Naive thymus-derived CD8-positive, alpha-beta T cell (primary cell): ENCODE measurements around the gene ANKRD53. TPM values are rescaled to one million over a fixed set of nuclear protein-coding genes. Genes with fewer than 3 reads are reported as not detected.
A peak's percentile ranks its signal among the peaks of the same experiment; 100 is the strongest.

Source experiments
- ATAC-seq, 2 donors: fragments of 150-1000 bp; cut with Tn5 transposase in 1 of 2; sonication (Bioruptor Pico), chemical (Tn5 transposase) in 1 of 2; 1 replicate in 1 of 2; 2 replicates in 1 of 2; pipeline ENCODE4 v1.10.0; 2021; ENCODE audit warnings: mild to moderate bottlenecking in 2 of 2, moderate library complexity in 2 of 2
- POLR2A ChIA-PET: fragments of 350-600 bp; sonication (Branson Sonifier 250); formaldehyde crosslinking; loops from one replicate; lab custom pipeline; 2021; ENCODE audit warnings: antibody characterized with exemption; lab: Charles Lee
- DNase-seq, 10 donors: peaks; one replicate each; pipeline versions ENCODE4 v3.0.0 to v3.0.0-alpha.2; 2020 to 2022
- H3K27ac Mint-ChIP-seq, 10 donors: one replicate each; pipeline ENCODE4 v1.8.0; 2020 to 2022; ENCODE audit warnings: mild to moderate bottlenecking in 10 of 10, mixed read lengths in 10 of 10, moderate library complexity in 4 of 10, inconsistent platforms in 1 of 10
- H3K27me3 Mint-ChIP-seq, 5 donors: one replicate each; pipeline ENCODE4 v1.8.0; 2021 to 2022; ENCODE audit warnings: mixed read lengths in 5 of 5
- H3K36me3 Mint-ChIP-seq, 3 donors: one replicate each; pipeline ENCODE4 v1.8.0; 2020 to 2022; ENCODE audit warnings: mixed read lengths in 3 of 3, mild to moderate bottlenecking in 2 of 3, inconsistent platforms in 1 of 3
- H3K4me1 Mint-ChIP-seq, 4 donors: one replicate each; pipeline ENCODE4 v1.8.0; 2021 to 2022; ENCODE audit warnings: mixed read lengths in 4 of 4
- H3K4me3 Mint-ChIP-seq, 10 donors: one replicate each; pipeline ENCODE4 v1.8.0; 2020 to 2022; ENCODE audit warnings: mild to moderate bottlenecking in 10 of 10, mixed read lengths in 10 of 10, moderate library complexity in 6 of 10, inconsistent platforms in 1 of 10
- H3K9me3 Mint-ChIP-seq, 9 donors: one replicate each; pipeline ENCODE4 v1.8.0; 2020 to 2022; ENCODE audit warnings: mixed read lengths in 9 of 9, mild to moderate bottlenecking in 3 of 9, inconsistent platforms in 1 of 9, moderate library complexity in 1 of 9
- polyA plus RNA-seq, 3 donors: library from polyadenylated mRNA; unstranded; fragments of 300-500 nt; fragmentation: Illumina TruSeq; gene quantifications; one replicate each; pipeline ENCODE4 v1.2.3, GENCODE V29; 2021
- total RNA-seq, 8 experiments: library from RNA in 2 of 8; stranded (reverse) in 2 of 8; gene quantifications; one replicate each; pipeline ENCODE4 v1.2.3 and lab custom pipeline; 2021 to 2026

The ANKRD53 gene
- total and polyA plus RNA-seq, 5 experiments from 2014 or later = 1.3 to 1.6 TPM; not detected in 3

DNA sequence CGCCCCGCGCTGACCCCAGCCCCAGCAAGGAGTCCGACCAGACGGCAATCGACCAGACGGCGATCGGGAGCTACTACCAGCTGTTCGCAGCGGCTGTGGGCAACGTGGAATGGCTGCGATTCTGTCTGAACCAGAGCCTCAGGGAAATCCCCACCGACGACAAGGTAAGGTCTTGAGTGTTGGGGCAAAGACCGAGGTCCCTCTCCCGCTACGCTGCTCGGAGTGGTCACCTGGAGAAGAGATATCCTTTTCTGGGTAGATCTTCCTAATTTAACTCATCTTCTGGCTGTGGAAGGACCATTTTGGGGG lies 704 bp downstream of the ANKRD53 start:
- peak overlapping the region in 5 of 10 donors; percentile 29 to 75 (median 70) for H3K27ac Mint-ChIP-seq
- peaks cover 0 to 4% (median 0%) of the 10 kb centered on the region in 5 donors for H3K27me3 Mint-ChIP-seq
- ATAC-seq = peak; percentile 3 to 7
- POLR2A ChIA-PET = interaction anchor here (1.4 to 2.0 kb wide), 3 partner anchors 15 to 89 kb away, joined by 3 to 9 read pairs (median 6); partner anchors contain the start of gene NAGK
- peak overlapping the region; percentile 45 to 88 (median 67) for H3K4me3 Mint-ChIP-seq
- peaks cover 9 to 25% (median 19%) of the 10 kb centered on the region in 4 donors for H3K4me1 Mint-ChIP-seq
- DNase-seq = peak in 1 of 10 donors; percentile 17
- H3K9me3 Mint-ChIP-seq = no peaks in the 10 kb centered on the region
- no peaks in the 10 kb centered on the region for H3K36me3 Mint-ChIP-seq

DNA sequence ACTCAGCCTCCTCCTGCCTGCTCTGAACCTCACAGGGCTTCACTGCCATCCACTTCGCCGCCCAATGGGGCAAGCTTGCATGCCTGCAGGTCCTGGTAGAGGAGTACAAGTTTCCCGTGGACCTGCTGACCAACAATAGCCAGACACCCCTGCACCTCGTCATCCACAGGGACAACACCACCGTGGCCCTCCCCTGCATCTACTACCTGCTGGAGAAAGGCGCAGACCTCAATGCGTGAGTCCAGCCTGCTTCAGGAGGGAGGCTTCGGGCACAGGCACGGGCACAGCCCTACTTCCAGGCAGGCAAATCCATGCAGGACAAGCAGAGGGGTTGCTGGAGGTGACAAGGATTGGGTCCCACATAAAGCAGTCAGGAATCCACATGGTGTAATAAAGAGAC lies 1.2 kb downstream of the ANKRD53 start:
- POLR2A ChIA-PET = interaction anchor here (0.7 to 2.0 kb wide), 4 partner anchors 14 to 595 kb away, joined by 3 to 9 read pairs (median 5); partner anchors contain the start of gene NAGK
- peaks cover 13 to 29% (median 24%) of the 10 kb centered on the region in 4 donors for H3K4me1 Mint-ChIP-seq
- DNase-seq (no peak), ATAC-seq (no peak)
- no peak overlapping the region for H3K27ac Mint-ChIP-seq
- peaks cover 0 to 2% (median 0%) of the 10 kb centered on the region in 3 donors for H3K36me3 Mint-ChIP-seq
- H3K27me3 Mint-ChIP-seq = peaks cover 0 to 1% (median 0%) of the 10 kb centered on the region in 5 donors
- H3K9me3 Mint-ChIP-seq = no peaks in the 10 kb centered on the region
- H3K4me3 Mint-ChIP-seq = peak overlapping the region; percentile 45 to 88 (median 67)

DNA sequence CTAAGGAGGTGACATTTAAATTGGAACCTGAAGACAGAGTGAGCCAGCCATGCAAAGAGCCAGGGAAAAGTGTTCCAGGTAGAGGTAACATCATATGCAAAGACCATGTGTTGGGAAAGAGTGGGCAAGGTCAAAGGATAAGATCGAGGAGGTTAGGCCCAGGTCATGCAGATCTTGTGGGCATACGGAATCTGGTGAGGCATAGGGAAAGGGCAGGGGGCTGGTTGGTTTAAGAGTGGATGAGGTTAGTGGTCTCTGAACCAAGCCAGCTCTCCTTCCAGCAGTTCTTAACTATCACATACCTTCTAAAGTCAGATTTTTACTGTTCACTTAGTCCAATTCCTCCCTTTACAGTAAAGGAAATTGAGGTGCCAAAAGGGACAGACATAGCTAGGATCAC lies 3.0 kb downstream of the ANKRD53 start:
- no peaks in the 10 kb centered on the region for H3K9me3 Mint-ChIP-seq
- H3K36me3 Mint-ChIP-seq = peaks cover 0 to 9% (median 0%) of the 10 kb centered on the region in 3 donors
- POLR2A ChIA-PET = no interaction called here
- no peak for DNase-seq
- no peak overlapping the region for H3K27ac Mint-ChIP-seq
- no peak overlapping the region for H3K4me3 Mint-ChIP-seq
- H3K27me3 Mint-ChIP-seq = no peaks in the 10 kb centered on the region
- no peak for ATAC-seq
- H3K4me1 Mint-ChIP-seq = peaks cover 18 to 41% (median 32%) of the 10 kb centered on the region in 4 donors

DNA sequence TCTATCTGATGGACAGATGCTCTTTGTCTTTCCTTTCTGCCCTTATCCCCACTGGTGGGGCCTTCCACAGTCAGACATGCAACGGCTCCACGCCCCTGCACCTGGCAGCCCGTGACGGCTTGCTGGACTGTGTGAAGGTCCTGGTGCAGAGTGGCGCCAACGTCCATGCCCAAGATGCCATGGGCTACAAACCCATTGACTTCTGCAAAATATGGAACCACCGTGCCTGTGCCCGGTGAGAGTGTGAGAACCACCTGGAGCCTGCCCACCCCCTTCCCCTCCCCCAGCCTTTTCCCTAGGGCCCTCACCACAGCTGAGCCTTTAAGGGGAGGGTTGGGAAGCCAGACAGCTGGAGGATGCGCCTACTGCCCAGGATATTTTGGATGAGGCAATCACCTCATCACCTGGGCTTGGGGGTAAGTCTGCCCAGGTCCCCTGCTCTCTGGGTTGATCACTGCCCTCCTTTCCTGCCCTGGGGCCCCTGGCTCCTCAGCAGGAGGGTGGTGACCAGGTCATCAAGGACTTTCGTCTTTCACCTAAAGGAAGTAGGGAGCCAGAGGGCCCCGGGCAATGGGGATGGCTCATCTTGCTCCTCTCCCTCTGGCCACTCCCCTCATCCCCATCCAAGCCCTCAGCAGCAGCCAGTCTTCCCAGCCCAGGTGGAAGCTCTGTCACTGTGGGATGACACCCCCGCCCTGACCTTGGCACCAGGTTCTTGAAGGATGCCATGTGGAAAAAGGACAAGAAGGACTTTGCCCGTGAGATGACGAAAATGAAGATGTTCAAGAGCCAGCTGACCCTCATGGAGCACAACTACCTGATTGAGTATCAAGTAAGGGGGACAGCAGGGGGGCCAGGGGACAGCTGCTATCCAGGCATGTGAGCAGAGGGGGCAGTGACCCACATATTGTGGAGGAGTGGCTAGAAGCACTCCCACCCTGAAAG lies 3.7 kb downstream of the ANKRD53 start:
- H3K4me3 Mint-ChIP-seq = no peak overlapping the region
- H3K4me1 Mint-ChIP-seq = peaks cover 16 to 36% (median 26%) of the 10 kb centered on the region in 4 donors
- H3K36me3 Mint-ChIP-seq = peaks cover 0 to 15% (median 0%) of the 10 kb centered on the region in 3 donors
- H3K9me3 Mint-ChIP-seq = no peaks in the 10 kb centered on the region
- DNase-seq (no peak), ATAC-seq (no peak)
- no peaks in the 10 kb centered on the region for H3K27me3 Mint-ChIP-seq
- H3K27ac Mint-ChIP-seq = peak overlapping the region in 1 of 10 donors; percentile 17
- POLR2A ChIA-PET = interaction anchor here (0.6 kb wide), 2 partner anchors 15 to 688 kb away, joined by 3 read pairs; partner anchors contain the start of gene SNRPG

DNA sequence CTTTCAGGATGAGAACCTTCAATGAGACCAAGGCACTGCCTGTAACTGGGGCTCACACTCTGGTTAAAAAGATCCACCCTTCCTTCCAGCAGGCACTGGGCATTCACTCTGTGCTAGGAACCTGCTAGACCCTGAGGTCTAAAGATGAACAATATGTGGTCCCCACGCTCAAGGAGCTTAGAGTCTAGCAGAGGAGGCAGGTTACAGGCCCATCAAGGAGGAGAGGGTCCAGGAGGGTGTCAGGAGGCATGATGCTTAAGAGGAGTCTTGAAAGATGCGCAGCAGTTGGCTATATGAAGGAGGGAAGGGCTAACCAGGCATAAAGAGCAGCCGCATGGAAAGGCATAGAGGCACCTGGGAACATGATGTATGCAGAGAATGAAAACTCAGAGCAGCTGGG lies 4.5 kb downstream of the ANKRD53 start:
- H3K27ac Mint-ChIP-seq = peak overlapping the region in 3 of 10 donors; percentile 41 to 72 (median 57)
- H3K36me3 Mint-ChIP-seq = peaks cover 0 to 23% (median 0%) of the 10 kb centered on the region in 3 donors
- H3K4me1 Mint-ChIP-seq = peaks cover 12 to 29% (median 18%) of the 10 kb centered on the region in 4 donors
- no peaks in the 10 kb centered on the region for H3K9me3 Mint-ChIP-seq
- DNase-seq (no peak), ATAC-seq (no peak)
- POLR2A ChIA-PET = interaction anchor here (0.6 to 1.0 kb wide), 4 partner anchors 14 to 689 kb away, joined by 3 to 4 read pairs (median 3); partner anchors contain the start of genes NAGK and SNRPG
- no peaks in the 10 kb centered on the region for H3K27me3 Mint-ChIP-seq
- no peak overlapping the region for H3K4me3 Mint-ChIP-seq

DNA sequence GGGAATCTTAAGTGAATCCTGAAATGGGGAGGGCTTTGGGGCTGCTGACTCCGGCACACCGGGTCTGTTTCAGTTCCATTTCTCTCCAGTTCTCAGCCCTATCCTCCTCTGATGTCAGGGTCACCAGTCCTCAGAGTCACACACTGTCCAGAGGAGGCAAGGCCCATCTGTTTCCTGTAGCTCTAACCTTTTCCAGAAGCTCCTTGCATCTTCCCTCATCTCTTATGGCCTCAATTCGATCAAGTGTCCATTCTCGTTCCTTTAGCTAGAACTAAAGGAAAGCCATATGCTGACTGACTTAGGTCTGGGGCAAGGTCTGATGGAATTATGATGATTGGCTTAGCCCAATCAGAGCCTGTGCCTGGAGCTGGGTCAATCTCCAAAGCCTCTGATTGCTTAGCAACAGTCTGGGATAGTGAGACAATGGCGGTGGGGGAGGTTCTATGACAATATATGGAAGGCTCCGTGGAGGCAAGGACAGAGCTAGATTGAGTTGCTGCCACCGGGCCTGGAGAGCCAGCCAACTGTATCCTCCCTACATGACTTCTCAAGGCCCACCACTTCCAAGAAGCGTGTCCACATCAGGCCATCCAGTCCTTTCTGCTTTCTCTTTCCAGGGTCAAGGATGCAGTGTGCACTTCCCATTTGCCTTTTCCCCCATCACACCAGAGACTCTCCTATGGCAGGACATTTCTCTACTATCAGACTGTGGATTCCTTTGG lies 5.2 kb downstream of the ANKRD53 start:
- POLR2A ChIA-PET = interaction anchor here (0.6 to 1.6 kb wide), 7 partner anchors 10 to 1184 kb away, joined by 3 to 4 read pairs (median 4); partner anchors contain the start of gene NAGK
- peaks cover 0 to 30% (median 2%) of the 10 kb centered on the region in 3 donors for H3K36me3 Mint-ChIP-seq
- no peak for DNase-seq
- no peak for ATAC-seq
- no peaks in the 10 kb centered on the region for H3K27me3 Mint-ChIP-seq
- H3K4me3 Mint-ChIP-seq = no peak overlapping the region
- peaks cover 9 to 26% (median 14%) of the 10 kb centered on the region in 4 donors for H3K4me1 Mint-ChIP-seq
- no peaks in the 10 kb centered on the region for H3K9me3 Mint-ChIP-seq
- H3K27ac Mint-ChIP-seq = peak overlapping the region in 2 of 10 donors; percentile 72 to 73

DNA sequence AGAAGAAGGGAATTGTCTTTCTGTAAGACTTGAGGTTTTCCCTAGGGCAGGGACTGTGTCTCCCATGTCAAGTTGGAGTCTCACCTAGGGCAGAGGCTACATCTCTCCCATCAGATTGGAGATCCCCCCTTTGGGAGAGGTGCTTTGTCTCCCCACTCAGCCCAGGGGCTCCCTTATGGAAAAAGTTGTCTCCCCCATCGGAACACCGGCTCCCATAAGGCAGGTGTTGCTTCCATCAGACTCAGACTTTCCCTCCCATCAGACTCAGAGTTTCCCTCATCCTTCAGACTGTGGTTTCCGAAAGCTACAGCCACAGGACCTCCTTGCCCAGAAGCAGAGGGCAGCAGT lies 5.8 kb downstream of the ANKRD53 start:
- POLR2A ChIA-PET = interaction anchor here (0.7 to 1.6 kb wide), 7 partner anchors 9 to 1185 kb away, joined by 3 to 7 read pairs (median 4); partner anchors contain the start of gene NAGK
- DNase-seq (no peak), ATAC-seq (no peak)
- H3K9me3 Mint-ChIP-seq = no peaks in the 10 kb centered on the region
- peaks cover 9 to 26% (median 14%) of the 10 kb centered on the region in 4 donors for H3K4me1 Mint-ChIP-seq
- H3K27me3 Mint-ChIP-seq = no peaks in the 10 kb centered on the region
- H3K27ac Mint-ChIP-seq = peak overlapping the region in 2 of 10 donors; percentile 59 to 83
- H3K36me3 Mint-ChIP-seq = peaks cover 0 to 35% (median 2%) of the 10 kb centered on the region in 3 donors
- peak overlapping the region in 2 of 10 donors; percentile 50 to 53 for H3K4me3 Mint-ChIP-seq

DNA sequence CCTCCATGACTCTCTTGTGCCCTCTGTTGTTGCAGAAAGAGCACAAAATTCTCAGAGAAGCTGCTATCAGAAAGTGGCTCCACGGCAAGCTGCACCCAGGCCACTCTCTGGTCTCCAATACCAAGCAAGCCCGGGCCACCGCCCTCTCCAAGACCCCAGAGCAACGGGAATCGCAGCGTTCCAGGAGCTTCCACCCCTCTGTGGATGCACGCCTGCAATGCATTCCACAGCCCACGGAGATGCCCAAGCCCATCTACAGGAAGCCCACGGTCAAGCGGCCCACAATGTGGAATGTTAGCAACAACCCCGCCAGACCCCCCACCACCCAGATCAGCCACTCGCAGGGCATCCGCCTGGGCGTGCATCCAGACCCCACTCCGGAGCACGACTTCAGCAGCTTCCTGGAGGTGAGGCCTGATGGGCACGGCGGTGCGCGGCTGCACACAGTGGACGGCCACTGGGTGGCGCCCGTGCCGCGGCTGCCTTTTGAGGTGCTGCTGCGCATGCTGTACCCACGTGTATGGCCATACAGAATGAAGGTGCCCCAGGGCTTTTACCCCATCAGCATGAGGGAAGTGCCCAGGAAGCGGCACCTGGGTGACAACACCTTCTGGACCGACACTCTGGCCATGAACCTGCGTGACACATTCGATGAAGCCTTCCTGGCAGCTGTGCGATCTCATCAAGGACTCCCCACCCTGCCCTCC lies 6.3 kb downstream of the ANKRD53 start:
- peaks cover 0 to 40% (median 2%) of the 10 kb centered on the region in 3 donors for H3K36me3 Mint-ChIP-seq
- DNase-seq (peak; percentile 75 to 87 (median 82)), ATAC-seq (peak; percentile 100)
- H3K4me1 Mint-ChIP-seq = peaks cover 9 to 25% (median 14%) of the 10 kb centered on the region in 4 donors
- H3K27me3 Mint-ChIP-seq = no peaks in the 10 kb centered on the region
- peak overlapping the region in 7 of 10 donors; percentile 7 to 87 (median 56) for H3K27ac Mint-ChIP-seq
- H3K4me3 Mint-ChIP-seq = peak overlapping the region in 9 of 10 donors; percentile 14 to 68 (median 50)
- POLR2A ChIA-PET = interaction anchor here (0.7 to 1.6 kb wide), 7 partner anchors 9 to 1185 kb away, joined by 3 to 7 read pairs (median 4); partner anchors contain the start of gene NAGK
- no peaks in the 10 kb centered on the region for H3K9me3 Mint-ChIP-seq

DNA sequence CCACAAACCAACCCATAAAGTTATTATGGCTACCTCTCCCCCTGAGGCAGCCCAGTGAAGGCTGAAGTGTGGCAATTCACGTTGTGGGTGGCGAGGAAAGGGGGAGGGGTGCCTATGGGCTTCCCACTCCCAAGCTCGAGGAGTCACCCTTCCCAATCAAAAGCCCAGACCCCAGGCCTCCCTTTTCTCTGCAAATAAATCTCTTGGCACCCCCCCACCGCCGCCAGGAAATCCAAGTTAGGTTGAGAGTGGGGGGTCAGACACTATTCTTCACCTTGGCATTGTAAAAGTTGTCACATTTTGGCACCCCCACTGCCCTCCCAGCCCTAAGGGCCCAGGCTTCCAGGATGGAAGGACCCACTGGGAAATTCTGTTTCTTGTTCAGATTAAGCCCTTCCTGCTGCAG lies 6.9 kb downstream of the ANKRD53 start:
- DNase-seq = no peak
- POLR2A ChIA-PET = interaction anchor here (1.2 to 1.6 kb wide), 3 partner anchors 8 to 20 kb away, joined by 4 to 7 read pairs (median 4); no protein-coding TSS in a partner anchor
- H3K36me3 Mint-ChIP-seq = peaks cover 0 to 45% (median 2%) of the 10 kb centered on the region in 3 donors
- H3K4me1 Mint-ChIP-seq = peaks cover 9 to 25% (median 14%) of the 10 kb centered on the region in 4 donors
- no peaks in the 10 kb centered on the region for H3K27me3 Mint-ChIP-seq
- peak overlapping the region in 6 of 10 donors; percentile 14 to 68 (median 27) for H3K27ac Mint-ChIP-seq
- no peaks in the 10 kb centered on the region for H3K9me3 Mint-ChIP-seq
- H3K4me3 Mint-ChIP-seq = no peak overlapping the region
- ATAC-seq = no peak

DNA sequence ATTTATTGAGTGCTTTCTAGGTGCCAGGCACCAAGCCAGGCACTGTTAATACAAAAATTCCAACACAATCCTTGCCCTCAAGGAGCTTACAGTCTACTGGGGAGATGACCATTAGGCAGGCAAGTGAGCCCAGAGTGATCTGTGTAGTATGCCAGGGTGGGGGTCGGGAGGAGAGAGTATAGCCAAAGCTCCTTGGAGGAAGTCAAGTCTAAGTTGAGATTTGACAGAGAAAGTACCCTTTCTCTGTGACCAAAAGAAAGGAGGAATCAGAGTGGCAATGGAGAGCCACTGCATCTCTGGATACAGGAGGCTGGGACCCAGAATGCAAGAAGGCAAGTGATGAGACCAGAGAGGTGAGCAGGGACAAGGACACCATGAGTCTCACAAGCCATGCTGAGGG lies 7.5 kb downstream of the ANKRD53 start:
- ATAC-seq = no peak
- POLR2A ChIA-PET = no interaction called here
- H3K4me1 Mint-ChIP-seq = peaks cover 9 to 25% (median 16%) of the 10 kb centered on the region in 4 donors
- H3K9me3 Mint-ChIP-seq = no peaks in the 10 kb centered on the region
- peak overlapping the region in 7 of 10 donors; percentile 15 to 68 (median 36) for H3K27ac Mint-ChIP-seq
- no peaks in the 10 kb centered on the region for H3K27me3 Mint-ChIP-seq
- DNase-seq = no peak
- H3K36me3 Mint-ChIP-seq = peaks cover 0 to 51% (median 2%) of the 10 kb centered on the region in 3 donors
- H3K4me3 Mint-ChIP-seq = no peak overlapping the region

DNA sequence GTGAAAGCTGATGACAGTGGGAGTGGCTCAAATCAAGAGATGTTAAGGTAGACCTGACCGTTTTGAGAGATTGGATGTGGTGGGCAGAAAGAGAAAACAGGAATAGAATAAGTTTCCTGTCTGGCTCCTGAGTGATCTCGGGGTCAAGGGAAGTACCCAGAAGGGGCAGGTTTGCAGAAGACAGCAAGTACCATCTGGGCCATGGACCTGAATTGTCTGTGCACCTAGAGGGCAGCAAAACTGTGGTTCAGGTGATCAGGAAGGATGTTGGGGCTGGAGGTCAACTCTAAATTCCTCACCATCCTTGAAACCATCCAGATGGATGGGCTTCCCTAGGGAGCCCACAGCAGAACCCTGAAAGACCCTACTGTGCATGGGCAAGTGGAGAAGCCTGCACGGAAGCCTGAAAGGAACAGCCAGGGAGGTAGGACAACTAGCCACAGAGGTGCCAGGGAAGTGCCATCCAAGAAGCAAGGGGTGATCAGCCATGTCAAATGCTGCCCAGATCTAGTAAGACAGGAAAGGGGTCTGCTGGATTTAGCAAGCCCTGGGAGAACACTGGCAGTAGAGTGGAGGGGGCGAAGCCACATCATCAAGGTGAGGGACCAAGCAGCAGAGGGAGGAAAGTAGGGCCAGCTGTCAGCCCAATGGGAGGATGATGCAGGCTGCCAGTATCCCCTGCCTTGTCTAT lies 8.2 kb downstream of the ANKRD53 start:
- Mint-ChIP-seq H3K27ac (peak overlapping the region in 5 of 10 donors; percentile 15 to 65 (median 41)), H3K4me3 (no peak overlapping the region), H3K9me3 (no peaks in the 10 kb centered on the region), H3K4me1 (peaks cover 12 to 28% (median 22%) of the 10 kb centered on the region in 4 donors), H3K27me3 (no peaks in the 10 kb centered on the region), H3K36me3 (peaks cover 0 to 58% (median 5%) of the 10 kb centered on the region in 3 donors)
- POLR2A ChIA-PET = no interaction called here
- ATAC-seq = no peak
- DNase-seq = no peak
